ENCODE results near the gene VGLL2. TPM values are rescaled to one million over a fixed set of nuclear protein-coding genes. Genes with fewer than 3 reads are reported as not detected.

Gene VGLL2, protein sequence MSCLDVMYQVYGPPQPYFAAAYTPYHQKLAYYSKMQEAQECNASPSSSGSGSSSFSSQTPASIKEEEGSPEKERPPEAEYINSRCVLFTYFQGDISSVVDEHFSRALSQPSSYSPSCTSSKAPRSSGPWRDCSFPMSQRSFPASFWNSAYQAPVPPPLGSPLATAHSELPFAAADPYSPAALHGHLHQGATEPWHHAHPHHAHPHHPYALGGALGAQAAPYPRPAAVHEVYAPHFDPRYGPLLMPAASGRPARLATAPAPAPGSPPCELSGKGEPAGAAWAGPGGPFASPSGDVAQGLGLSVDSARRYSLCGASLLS
- not detected in 2 replicates for polyA plus RNA-seq

GRCh38 chr6:117265410-117266256 is at the start of gene VGLL2:
TSS of gene VGLL2 (plus strand) at chr6:117265558. CDS start at chr6:117265764, 206 bp downstream.

Other genes starting within 250 kb of the VGLL2 start
- gene ROS1, start 160.4 kb downstream of the VGLL2 start, polyA plus RNA-seq: 0.42 TPM in 1 of 2 replicates, not detected in the other
- 1.2 TPM in 1 of 2 replicates, not detected in the other for gene DCBLD1, start 217.1 kb downstream of the VGLL2 start, polyA plus RNA-seq